Bone marrow (tissue), 2 donors: Measurements from ENCODE around the gene SELE.
A peak's percentile ranks its signal among the peaks of the same experiment; 100 is the strongest.
"Not testable (repeated sequence)": the region's sequence is repeated elsewhere in the genome, so short reads cannot be mapped to it uniquely, and the experiment has no call there.

ENCODE experiments used
- DNase-seq, 2 donors: peaks; one replicate each; lab custom pipeline; 2025; lab: John Stamatoyannopoulos, UW

The SELE gene

DNA sequence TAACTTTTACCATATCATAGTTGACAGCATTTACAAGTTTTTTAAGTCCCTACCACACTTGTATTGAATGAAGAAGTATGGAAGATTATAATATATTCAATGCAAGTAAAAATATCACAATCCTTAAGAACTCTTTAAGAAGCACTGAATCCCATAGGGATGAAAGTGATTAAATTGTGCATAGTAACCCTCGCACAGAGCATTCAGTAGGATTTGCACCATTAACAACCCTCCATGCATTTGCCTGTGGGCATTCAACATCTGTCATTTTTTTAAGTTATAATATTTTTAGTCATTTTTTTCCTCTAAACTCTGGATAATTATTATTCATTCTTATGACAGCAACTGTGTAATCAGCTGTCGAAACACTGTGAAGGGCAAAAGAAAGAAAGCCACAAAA is 10.1 kb downstream of the SELE start:
- DNase-seq = no peak

DNA sequence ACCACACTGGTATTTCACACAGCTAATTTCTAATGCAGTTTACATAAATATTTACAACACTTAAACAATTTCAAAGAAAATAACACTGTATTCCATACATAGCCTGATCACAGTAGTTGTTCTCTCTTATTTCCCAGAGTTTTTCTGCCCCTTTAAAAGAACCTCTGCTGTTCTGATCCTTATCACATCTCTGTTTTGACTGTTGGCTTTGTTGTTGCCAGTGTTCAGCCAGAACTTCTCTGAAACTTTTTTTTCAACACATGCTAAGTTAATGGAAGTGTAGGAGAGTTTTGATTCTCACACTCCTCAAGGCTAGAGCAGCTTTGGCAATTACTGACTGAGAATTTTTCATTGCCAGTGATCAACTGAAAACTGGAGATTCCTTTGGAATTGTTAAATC is 11.1 kb downstream of the SELE start:
- DNase-seq = no peak

DNA sequence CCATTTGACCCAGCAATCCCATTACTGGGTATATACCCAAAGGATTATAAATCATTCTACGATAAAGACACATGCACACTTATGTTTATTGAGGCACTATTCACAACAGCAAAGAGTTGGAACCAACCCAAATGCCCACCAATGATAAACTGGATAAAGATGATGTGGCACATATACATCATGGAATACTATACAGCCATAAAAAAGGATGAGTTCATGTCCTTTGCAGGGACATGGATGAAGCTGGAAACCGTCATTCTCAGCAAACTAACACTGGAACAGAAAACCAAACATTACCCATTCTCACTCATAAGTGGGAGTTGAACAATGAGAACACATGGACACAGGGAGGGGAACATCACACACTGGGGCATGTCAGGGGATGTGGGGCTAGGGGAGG is 18.8 kb downstream of the SELE start:
- DNase-seq = not testable (repeated sequence)

DNA sequence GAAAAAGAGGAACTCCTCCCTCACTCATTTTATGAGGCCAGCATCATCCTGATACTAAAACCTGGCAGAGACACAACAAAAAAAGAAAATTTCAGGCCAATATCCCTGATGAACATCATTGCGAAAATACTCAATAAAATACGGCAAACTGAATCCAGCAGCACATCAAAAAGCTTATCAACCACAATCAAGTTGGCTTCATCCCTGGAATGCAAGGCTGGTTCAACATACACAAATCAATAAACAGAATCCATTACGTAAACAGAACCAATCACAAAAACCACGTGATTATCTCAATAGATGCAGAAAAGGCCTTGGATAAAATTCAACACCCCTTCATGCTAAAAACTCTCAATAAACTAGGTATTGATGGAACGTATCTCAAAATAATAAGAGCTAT is 20.8 kb downstream of the SELE start:
- not testable (repeated sequence) for DNase-seq

DNA sequence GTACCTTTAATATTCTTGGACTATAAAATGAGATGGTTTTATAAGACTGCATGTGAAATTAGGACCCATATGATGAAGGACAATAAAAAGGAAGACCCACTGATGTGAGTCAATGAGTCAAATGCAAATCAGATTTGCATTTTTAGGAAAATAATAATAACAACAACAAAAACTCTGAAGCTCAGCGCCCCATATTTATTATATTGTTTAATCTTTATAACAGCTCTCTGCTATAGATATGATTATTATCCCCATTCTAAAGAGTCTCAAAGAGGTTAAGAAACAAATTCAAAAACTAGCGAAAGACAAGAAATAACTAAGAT is 21.6 kb downstream of the SELE start:
- no peak for DNase-seq

DNA sequence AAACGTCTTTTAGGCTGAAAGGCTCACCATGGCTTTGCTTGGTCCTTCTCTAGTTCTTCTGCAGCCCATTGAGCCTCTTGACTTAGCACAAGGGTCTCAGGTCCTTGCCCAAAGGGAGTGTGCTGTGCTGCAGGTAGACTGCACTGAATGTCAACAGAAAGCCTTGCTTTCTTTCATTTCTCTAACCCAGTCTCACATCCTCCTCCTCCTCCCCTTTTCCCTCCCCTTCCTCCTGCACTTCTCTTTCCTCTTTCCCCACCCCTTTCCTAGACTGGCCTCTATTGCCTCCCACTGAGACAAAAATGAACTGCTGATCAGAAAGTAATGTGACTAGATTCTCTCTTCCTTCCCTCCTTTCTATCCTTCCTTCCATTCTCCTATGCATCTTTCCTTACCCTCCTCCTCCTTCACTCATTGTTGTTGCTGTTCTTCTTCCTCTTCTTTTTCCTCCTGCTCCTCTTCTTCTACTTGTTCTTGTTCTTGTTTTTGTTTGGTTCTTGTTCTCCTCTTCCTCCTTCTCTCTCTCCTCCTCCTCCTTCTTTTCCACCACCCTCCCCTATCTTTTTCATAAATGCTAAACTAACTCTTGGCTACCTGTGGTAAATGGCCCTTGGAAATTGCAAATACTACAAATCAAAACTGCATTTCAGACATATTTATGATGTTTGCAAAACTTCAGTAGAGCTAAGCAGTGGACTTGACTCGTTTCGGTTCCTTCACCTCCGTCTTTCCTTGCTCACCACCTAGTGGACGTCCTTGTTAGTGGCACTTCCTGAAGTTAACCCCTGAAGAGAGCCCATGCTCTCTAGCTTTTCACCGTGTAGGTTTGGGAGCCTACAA is 22.2 kb downstream of the SELE start, which contains the start of gene SELL:
TSS of gene SELL (minus strand) at position 152 of the 840 bp plus-strand sequence. CDS start at position 30, 122 bp downstream.
- DNase-seq = peak in 1 of 2 donors; percentile 86

DNA sequence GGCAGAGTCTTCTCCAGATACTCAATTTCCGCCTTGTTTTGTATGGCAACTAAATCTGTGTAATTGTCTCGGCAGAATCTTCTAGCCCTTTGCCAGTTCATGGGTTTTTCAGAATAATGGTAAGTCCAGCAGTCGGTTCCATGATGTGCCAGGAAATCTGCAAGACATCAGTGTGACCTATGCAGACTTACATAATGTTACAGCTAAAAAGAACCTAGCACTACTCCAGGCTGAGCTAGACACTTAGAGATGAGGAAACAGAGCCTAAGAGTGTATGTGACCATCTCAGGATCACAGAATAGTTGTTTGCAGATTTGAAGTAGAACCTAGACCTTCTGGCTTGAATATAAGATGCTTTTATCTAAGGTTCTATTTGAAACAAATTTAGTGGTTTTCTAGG is 25.2 kb downstream of the SELE start:
- DNase-seq = no peak

DNA sequence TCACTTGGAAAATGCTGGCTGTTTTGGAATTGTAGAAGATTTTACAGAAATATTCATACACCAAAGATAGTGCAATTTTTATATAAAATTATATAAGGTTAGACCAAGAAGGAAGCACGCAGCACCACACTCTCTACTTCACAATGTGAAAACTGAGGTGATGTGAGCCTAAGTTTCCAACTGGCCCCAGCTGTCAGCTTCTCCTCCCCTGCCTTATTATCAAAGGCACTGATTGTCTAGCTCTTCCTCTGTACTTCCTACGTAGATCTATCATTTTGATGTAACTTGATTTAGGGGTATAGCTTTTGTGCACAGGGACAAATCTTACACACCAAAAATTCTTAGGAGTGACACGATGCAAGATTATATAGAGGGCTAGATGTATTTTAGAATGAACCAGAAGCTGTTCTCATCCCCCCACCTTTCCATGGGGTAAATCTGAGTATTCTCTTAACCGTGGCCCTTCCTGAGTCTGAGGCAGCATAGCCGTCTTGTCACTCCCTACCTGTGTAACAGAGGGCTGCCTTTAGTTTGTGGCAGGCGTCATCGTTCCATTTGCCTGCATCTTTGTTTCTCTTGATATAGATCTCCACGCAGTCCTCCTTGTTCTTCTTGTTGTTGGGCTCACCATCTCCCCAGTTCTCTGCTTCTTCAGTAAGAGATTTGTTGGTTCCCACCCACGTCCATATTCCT is 25.8 kb downstream of the SELE start:
- DNase-seq = no peak

DNA sequence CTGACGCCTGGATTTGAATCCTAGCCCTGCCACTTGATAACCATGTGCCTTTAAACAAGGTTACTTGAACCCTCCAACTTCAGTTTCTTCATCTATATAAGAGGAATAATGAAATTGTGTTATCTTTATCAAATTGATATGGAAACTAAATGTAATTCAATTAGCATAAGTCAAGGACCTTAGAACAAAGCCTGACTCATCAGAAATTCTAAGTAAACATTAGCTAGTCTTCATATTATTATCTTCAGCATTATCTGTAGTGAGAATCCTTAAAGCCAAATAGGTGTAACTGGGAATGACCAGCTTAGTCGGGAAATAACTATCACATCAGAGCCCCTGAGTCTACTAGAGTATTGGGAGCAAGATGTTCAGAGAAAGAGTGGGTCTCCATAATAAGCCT is 29.1 kb downstream of the SELE start:
- no peak for DNase-seq

DNA sequence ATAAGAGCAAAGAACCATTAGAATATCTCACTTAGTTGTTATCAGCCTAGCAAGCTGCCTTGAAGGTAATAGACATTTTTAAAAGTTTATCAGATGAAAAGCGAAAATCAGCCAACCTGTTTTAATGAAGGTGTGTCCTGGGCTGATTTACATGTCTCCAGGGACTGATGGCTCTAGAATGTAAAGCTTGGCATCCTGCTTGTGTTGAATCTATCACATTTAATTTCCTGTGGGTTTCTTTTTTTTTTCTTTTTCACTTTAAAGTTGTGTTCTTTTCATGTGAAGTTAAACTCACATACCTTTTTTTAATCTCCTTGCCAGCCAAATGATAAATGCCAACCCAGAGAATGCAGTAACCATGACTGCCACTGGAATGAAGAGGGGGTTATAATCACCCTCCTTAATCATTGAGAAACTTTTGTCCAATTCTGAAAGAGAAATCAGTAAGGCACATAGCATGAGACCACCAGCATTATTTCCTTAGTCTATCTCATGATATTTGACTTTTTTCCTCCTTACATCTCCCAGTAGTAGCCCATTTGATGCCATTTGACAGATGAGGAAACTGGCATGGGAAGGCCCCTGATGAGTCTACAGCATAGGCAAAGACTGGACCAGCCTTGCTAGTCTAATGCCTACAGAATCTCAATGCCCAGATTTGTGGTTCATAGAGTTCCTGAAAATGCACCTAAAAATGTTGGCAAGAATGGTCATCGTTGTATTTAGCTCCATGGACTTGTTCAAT is 32.4 kb downstream of the SELE start:
- no peak for DNase-seq

DNA sequence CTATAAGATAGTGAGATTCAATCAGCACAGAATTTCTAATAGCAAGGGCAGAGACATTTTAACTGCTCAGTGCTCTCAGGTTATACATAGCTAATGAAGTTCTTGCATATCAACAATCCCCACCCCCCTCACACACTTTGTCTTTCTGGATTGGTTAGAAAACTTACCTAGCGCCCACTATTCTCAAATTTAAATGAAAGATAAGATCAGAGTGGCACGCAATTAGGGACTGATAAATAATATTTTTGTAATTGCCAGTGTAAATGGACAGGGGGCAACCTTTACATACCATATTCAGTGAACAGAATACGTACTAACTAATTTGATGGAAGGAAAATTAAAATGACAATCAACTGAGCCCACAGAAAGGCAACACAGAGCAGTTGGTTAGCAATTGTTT is 34.2 kb downstream of the SELE start:
- no peak for DNase-seq

DNA sequence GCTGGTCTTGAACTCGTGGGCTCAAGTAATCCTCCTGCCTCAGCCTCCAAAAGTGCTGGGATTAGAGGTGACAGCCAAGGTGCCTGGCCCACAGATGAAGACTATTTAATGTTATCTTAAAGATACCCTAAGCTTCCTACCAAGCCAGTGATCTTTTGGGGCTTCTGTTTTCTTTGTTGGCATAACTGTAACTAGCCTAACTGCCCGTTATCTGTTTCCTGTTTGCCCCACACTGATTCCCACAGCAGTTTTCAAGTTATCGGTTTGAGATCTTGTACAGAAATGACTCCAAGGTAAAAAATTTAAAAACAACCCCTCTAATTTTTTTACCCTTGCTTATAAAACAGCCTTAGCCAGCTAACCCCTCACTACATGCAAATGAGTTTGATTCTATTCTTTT is 34.9 kb downstream of the SELE start:
- peak in 1 of 2 donors; percentile 48 for DNase-seq

DNA sequence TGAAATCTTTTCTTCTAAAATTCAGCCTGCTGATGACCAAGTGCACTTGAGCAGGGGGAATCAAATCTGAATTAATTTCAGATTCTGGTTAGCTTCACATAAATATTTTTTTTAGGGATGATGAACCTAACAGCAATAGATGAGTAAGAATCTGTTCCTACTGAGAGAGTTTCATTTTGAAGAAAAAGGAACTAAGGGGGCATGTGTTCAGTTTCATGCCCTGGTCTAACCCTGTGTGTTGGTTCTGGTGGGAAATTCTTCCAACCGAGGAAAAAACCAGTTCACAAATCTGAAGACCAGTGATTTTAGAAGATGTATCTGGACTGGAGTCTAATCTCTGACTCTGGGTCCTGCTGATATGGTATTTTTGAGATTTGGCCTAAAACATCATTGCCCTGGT is 36.1 kb downstream of the SELE start:
- peak in 1 of 2 donors; percentile 42 for DNase-seq

DNA sequence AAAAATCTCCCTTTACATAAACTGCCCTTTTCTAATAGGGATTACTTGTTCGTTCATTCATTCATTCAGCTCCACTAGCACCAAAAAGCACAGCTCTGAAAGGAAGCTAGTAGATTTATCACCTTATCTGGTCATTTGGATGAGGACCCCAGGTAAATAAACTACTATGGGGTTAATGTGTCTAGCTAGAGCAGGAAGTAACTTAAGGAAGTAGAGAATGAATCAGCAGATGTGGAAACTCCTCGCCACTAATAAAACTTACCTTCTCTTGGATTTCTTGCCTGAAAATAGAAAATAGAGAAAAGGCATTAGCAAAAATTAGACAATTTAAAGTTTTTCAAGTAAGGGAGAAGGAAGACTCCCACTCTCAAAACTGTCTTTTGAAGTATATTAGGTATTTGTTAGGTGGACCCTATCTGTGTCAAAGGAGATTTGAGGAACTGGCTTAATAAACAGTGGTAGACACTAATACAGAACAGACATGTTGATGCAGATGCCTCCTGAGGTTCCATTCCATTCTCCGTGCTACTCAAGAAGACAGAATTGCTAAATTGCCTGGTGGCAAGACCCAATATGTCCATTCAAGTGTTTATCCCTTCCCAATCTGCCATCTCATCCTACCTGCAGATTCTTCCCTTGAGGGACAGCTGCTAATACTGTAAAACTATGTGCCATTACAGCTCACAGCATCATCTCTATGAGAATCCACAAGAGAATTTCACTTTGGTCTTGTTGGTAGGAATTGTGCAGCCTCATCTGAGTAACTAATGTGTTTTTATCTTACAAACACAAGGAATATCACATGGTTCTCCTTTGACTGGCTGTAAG is 37.4 kb downstream of the SELE start:
- no peak for DNase-seq

DNA sequence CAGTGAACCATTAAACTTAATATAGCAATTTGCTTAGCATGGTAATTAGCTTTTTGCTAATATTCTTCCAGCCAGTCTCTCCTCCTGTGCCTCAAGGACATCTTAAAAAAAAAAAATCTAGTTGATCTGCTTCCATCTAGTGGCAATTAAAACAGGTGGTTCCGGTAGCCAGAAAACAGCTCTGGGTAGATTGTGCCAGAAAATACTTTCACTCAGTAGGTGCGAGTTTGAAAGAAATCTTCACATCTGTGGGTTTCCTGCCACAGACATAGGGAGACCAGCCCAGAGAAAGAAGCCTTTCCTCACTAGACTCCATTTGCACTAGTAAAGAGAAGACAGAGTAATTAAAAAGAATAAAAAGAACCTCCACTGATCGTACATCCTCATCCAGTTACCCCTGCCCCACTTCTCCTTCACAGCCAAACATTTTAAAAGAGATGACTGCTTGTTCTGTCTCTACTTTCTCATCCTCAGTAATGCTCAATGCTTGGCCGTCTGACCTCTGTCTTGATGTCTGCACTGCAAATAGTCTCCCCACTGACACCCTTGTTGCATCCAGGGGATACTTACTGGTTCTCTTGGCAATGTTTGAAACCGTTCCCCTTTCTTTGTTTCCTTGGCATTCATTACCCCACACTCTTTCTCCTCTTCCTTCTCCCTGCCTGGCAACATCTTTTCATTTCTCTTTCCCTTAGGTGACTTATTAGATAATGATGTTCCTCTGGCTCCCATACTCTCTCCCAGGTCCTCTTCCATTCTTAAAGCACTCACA is 39.4 kb downstream of the SELE start:
- DNase-seq = peak in 1 of 2 donors; percentile 81

DNA sequence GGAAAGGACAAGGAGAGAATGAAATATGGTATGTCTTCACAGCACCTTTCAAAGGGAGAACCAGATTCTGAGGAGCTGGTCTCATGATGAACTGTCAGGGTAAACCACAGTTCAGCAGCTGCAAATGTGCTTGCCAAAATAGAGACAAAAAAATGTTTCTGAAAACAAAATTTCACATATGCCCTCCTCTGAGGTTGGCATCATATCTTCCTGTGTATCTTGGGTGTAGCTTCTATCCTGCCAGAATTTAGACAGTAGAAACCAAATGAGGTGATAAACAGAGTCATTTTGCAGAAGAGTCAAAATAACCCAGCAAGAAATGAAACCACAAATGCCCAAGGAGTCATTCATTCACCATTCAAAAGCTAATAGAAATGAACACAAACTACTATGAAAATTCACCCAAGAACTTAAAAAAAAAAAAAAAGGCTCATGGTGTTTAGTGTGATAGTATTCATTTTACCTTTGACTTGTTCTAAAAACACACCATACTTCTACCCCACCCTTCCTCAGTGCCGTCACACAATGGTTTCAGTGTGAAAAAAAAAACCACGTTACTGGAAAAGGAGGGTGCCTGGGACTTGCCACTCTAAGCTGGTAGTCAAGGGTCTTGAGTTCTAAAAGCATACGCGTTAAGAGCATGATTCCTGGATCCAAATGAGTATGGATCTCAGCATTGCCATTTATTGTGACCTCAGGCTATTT is 41.0 kb downstream of the SELE start:
- peak in 1 of 2 donors; percentile 55 for DNase-seq

DNA sequence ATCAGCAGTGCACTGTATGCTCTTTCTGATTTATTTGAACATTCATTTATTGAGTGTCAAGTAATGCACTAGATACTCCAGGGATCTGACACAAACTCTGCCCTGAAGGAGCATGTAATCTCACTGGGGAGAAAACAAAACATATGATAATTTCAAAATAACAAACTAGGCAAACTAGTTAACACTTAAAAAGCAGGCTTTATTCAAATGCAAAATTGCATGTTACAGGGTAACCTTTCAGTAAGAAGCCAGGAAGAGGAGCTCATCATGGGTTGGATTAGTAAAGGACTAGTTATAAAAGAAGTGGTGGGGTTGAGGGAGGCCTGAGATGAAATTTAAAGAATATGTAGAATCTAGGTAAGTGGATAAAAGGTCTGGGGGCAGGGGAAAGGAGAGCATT is 43.4 kb downstream of the SELE start:
- DNase-seq = no peak

DNA sequence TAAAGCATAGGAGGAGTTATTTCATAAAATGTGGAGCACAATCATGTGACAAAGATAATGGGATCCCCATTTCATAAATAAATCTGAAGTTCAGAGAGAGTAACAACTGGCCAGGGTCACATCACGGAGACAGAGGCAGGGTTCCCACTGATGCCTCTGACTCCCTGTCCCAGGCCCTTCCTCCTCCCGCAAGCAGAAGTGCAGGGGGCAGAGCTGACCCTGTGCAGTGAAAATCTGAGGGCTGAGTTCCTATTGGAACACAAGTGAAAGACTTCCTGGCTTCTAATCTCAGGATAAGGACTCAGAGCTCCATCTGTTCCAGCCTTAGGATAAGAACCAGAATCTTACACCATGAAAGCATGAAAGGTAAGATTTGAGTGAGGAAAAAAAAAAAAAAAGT is 44.5 kb downstream of the SELE start:
- no peak for DNase-seq

DNA sequence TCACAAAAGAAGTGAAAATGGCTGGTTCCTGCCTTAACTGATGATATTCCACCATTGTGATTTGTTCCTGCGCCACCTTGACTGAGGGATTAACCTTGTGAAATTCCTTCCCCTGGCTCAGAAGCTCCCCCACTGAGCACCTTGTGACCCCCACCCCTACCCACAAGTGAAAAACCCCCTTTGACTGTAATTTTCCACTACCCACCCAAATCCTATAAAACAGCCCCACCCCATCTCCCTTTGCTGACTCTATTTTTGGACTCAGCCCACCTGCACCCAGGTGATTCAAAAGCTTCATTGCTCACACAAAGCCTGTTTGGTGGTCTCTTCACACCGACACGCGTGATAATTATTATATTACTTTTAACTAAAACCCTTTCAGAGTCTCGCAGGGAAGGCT is 45.5 kb downstream of the SELE start:
- not testable (repeated sequence) for DNase-seq

DNA sequence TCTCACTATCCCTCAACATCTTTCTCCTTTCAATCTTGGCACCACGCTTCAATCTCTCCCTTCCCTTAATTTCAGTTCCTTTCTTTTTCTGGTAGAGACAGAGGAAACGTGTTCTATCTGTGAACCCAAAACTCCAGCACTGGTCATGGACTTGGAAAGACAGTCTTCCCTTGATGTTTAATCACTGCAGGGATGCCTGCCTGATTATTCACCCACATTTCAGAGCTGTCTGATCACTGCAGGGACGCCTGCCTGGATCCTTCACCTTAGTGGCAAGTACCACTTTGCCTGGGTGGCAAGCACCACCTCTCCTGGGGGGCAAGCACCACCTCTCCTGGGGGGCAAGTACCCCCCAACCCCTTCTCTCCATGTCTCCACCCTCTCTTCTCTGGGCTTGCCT is 50.2 kb downstream of the SELE start:
- no peak for DNase-seq
